ENCODE data around the gene SHC2. TPM values are rescaled to one million over a fixed set of nuclear protein-coding genes. Genes with fewer than 3 reads are reported as not detected.
"Not testable (repeated sequence)": the region's sequence is repeated elsewhere in the genome, so short reads cannot be mapped to it uniquely, and the experiment has no call there.

SHC2 gene
- total and polyA plus RNA-seq, 9 donors, result 0.62 to 40.7 (median 15.4) TPM

DNA sequence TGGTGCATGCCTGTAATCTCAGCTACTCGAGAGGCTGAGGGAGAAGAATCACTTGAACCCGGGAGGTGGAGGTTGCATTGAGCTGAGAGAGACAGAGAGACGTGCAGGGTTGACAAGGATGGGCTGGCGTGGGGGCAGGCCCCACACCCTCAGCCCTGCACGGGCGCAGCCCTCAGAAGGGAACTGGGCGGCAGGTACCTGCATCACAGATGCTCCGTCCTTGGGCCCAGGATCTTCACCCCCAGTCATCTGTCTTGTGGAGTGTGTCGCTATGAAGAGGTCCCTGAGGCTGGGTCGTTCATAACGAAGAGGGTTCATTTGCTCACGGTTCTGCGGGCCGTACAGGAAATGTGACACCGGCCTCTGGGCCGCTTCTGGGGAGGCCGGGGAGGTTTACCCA, 72.1 kb downstream of the SHC2 start:
- no peak for DNase-seq
- intact Hi-C loops (cut with DNase I), result no loop called here

DNA sequence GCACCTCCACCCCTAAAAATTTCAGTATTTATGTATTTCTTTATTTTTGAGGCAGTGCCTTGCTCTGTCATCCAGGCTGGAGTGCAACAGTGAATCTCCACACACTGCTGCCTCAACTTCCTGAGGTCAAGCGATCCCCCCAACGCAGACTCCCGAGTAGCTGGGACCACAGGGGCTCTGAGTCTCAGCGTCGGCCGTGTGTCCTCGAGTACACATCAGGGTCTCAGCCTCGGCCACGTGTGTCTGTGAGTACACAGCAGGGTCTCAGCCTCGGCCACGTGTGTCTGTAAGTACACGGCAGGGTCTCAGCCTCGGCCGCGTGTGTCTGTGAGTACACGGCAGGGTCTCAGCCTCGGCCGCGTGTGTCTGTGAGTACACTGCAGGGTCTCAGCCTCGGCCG, 73.1 kb downstream of the SHC2 start:
- WGBS, 3 donors, result 83 to 91% (median 88%) methylated on average over 11 to 19 of the region's 21 CpGs
- H3K9me3 ChIP-seq, result no peaks in the 10 kb centered on the region
- intact Hi-C loops (cut with DNase I), result no loop called here
- TF ChIP-seq POLR2A (IDR thresholded peaks at IDR 0.05) (no peak), EP300 (IDR thresholded peaks at IDR 0.05) (no peak)
- TF ChIP-seq, protein P1, sequence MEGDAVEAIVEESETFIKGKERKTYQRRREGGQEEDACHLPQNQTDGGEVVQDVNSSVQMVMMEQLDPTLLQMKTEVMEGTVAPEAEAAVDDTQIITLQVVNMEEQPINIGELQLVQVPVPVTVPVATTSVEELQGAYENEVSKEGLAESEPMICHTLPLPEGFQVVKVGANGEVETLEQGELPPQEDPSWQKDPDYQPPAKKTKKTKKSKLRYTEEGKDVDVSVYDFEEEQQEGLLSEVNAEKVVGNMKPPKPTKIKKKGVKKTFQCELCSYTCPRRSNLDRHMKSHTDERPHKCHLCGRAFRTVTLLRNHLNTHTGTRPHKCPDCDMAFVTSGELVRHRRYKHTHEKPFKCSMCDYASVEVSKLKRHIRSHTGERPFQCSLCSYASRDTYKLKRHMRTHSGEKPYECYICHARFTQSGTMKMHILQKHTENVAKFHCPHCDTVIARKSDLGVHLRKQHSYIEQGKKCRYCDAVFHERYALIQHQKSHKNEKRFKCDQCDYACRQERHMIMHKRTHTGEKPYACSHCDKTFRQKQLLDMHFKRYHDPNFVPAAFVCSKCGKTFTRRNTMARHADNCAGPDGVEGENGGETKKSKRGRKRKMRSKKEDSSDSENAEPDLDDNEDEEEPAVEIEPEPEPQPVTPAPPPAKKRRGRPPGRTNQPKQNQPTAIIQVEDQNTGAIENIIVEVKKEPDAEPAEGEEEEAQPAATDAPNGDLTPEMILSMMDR (IDR thresholded peaks at IDR 0.05), result no peak
- H3K4me1 ChIP-seq (ENCODE audit: insufficient read depth), result no peaks in the 10 kb centered on the region
- no peak overlapping the region for H3K4me3 ChIP-seq
- H3K27me3 ChIP-seq, result no peaks in the 10 kb centered on the region
- H3K27ac ChIP-seq, result no peak overlapping the region
- no peak for DNase-seq
- no peaks in the 10 kb centered on the region for H3K36me3 ChIP-seq

More for the DNA sequence above, 72.1 kb downstream of the SHC2 start:
- WGBS, 3 donors, result 73 to 78% (median 76%) methylated on average over 17 of the region's 17 CpGs
- H3K9me3 ChIP-seq, result no peaks in the 10 kb centered on the region
- no peak overlapping the region for H3K4me3 ChIP-seq
- H3K27me3 ChIP-seq, result no peaks in the 10 kb centered on the region
- no peaks in the 10 kb centered on the region for H3K36me3 ChIP-seq
- no peaks in the 10 kb centered on the region for H3K4me1 ChIP-seq (ENCODE audit: insufficient read depth)
- H3K27ac ChIP-seq, result no peak overlapping the region
- TF ChIP-seq EP300 (IDR thresholded peaks at IDR 0.05), result no peak
- no peak for TF ChIP-seq POLR2A (IDR thresholded peaks at IDR 0.05)
- TF ChIP-seq, protein P1 (IDR thresholded peaks at IDR 0.05), result no peak

DNA sequence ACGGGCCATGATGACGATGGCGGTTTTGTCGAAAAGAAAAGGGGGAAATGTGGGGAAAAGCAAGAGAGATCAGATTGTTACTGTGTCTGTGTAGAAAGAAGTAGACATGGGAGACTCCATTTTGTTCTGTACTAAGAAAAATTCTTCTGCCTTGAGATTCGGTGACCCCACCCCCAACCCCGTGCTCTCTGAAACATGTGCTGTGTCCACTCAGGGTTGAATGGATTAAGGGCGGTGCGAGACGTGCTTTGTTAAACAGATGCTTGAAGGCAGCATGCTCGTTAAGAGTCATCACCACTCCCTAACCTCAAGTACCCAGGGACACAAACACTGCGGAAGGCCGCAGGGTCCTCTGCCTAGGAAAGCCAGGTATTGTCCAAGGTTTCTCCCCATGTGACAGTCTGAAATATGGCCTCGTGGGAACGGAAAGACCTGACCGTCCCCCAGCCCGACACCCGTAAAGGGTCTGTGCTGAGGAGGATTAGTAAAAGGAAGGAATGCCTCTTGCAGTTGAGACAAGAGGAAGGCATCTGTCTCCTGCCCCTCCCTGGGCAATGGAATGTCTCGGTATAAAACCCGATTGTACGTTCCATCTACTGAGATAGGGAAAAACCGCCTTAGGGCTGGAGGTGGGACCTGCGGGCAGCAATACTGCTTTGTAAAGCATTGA, 74.1 kb downstream of the SHC2 start:
- intact Hi-C loops (cut with DNase I); H3K4me1 ChIP-seq (ENCODE audit: insufficient read depth); H3K36me3 ChIP-seq; H3K4me3 ChIP-seq; H3K9me3 ChIP-seq; DNase-seq; H3K27ac ChIP-seq; H3K27me3 ChIP-seq: not testable (repeated sequence)
- 25 to 39% (median 37%) methylated on average over 12 to 22 of the region's 22 CpGs for WGBS, 3 donors

DNA sequence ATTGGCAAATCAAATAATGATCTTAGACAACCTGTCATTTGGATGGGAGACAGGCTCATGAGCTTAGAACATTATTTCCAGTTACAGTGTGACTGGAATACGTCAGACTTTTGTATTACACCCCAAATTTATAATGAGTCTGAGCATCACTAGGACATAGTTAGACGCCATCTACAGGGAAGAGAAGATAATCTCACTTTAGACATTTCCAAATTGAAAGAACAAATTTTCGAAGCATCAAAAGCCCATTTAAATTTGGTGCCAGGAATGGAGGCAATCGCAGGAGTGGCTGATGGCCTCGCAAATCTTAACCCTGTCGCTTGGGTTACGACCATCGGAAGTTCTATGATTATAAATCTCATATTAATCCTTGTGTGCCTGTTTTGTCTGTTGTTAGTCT, 74.6 kb downstream of the SHC2 start:
- WGBS, 3 donors, result 48 to 49% (median 48%) methylated on average over 8 of the region's 8 CpGs

DNA sequence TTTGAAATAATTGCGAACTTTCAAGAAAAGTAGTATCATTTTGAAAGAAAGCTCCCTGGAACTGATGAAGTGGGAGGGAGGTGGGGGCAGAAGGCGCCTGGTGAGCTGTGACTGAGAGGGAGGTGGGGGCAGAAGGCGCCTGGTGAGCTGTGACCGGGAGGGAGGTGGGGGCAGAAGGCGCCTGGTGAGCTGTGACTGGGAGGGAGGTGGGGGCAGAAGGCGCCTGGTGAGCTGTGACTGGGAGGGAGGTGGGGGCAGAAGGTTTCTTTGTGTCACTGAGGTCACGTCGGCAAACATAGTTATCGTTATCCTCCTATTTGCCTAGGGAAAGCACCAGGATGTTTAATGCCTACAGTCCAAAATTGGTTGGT, 76.0 kb downstream of the SHC2 start:
- TF ChIP-seq EP300 (IDR thresholded peaks at IDR 0.05) (no peak), POLR2A (IDR thresholded peaks at IDR 0.05) (no peak)
- TF ChIP-seq, protein P1 (IDR thresholded peaks at IDR 0.05), result no peak
- Histone ChIP-seq H3K4me1 (ENCODE audit: insufficient read depth) (no peaks in the 10 kb centered on the region), H3K36me3 (no peaks in the 10 kb centered on the region), H3K27ac (no peak overlapping the region), H3K4me3 (no peak overlapping the region), H3K9me3 (no peaks in the 10 kb centered on the region), H3K27me3 (no peaks in the 10 kb centered on the region)
- intact Hi-C loops (cut with DNase I), result no loop called here
- DNase-seq, result no peak
- 61 to 74% (median 65%) methylated on average over 9 of the region's 9 CpGs for WGBS, 3 donors

More for the DNA sequence above, 74.6 kb downstream of the SHC2 start:
- H3K4me3 ChIP-seq; intact Hi-C loops (cut with DNase I); H3K27ac ChIP-seq; H3K27me3 ChIP-seq; DNase-seq; H3K9me3 ChIP-seq; H3K4me1 ChIP-seq (ENCODE audit: insufficient read depth); H3K36me3 ChIP-seq: not testable (repeated sequence)
